Measurements from ENCODE around the gene C11orf65.

C11orf65 gene

GRCh38 chr11:108486828-108487227 is 19.5 kb upstream of the C11orf65 start:
- Histone ChIP-seq H3K36me3 (ENCODE audit: control insufficient read depth in 1 of 2, insufficient read depth in 2 of 2, low read depth in 1 of 2, low read length in 2 of 2) (peaks cover 26 to 67% of the 10 kb centered on the region in 2 experiments), H3K14ac (ENCODE audit: low read length in 2 of 2) (no peak overlapping the region), H2AFZ (ENCODE audit: low read depth, low read length) (no peak overlapping the region), H4K8ac (ENCODE audit: low read length) (no peak overlapping the region), H3K79me1 (replicated peaks; ENCODE audit: low read length, poor library complexity, severe bottlenecking) (peaks cover 12% of the 10 kb centered on the region), H3K27me3 (ENCODE audit: control insufficient read depth in 1 of 2, insufficient read depth in 1 of 2, low read length in 2 of 2) (no peaks in the 10 kb centered on the region), H2BK12ac (ENCODE audit: low read length in 2 of 2) (no peak overlapping the region), H3K4me3 (ENCODE audit: insufficient read depth in 1 of 2, low read depth in 1 of 2, low read length in 2 of 2) (no peak overlapping the region), H2BK120ac (ENCODE audit: low read depth, low read length) (no peak overlapping the region), H3K9me3 (ENCODE audit: control insufficient read depth, low read length) (no peaks in the 10 kb centered on the region), H3K18ac (ENCODE audit: low read depth in 1 of 2, low read length in 2 of 2) (no peak overlapping the region), H2BK15ac (ENCODE audit: low read depth, poor library complexity, severe bottlenecking) (no peak overlapping the region), H3K4me1 (ENCODE audit: control insufficient read depth, insufficient read depth, low read depth, low read length) (peaks cover 2% of the 10 kb centered on the region), H3K27ac (ENCODE audit: low read length, poor library complexity, severe bottlenecking) (no peak overlapping the region), H2AK5ac (ENCODE audit: low read length, severe bottlenecking) (no peak overlapping the region), H3K9ac (ENCODE audit: low read length) (no peak overlapping the region), H4K91ac (ENCODE audit: low read length) (no peak overlapping the region), H3K4me2 (ENCODE audit: low read length, poor library complexity, severe bottlenecking) (no peak overlapping the region), H3K4ac (ENCODE audit: low read depth in 1 of 2, low read length in 2 of 2) (no peak overlapping the region), H3K23ac (ENCODE audit: low read length in 2 of 2) (no peak overlapping the region), H2BK5ac (ENCODE audit: low read depth, low read length, poor library complexity, severe bottlenecking) (no peak overlapping the region)
- DNase-seq, result no peak
- WGBS, result 97% methylated on average over 3 of the region's 3 CpGs

GRCh38 chr11:108486331-108486730 is 19.0 kb upstream of the C11orf65 start:
- H3K27ac ChIP-seq (ENCODE audit: low read length, poor library complexity, severe bottlenecking), result no peak overlapping the region
- H3K23ac ChIP-seq (ENCODE audit: low read length in 2 of 2), result no peak overlapping the region
- 100% methylated on average over 2 of the region's 3 CpGs for WGBS
- H2AK5ac ChIP-seq (ENCODE audit: low read length, severe bottlenecking), result no peak overlapping the region
- no peak overlapping the region for H2AFZ ChIP-seq (ENCODE audit: low read depth, low read length)
- no peak overlapping the region for H3K9ac ChIP-seq (ENCODE audit: low read length)
- no peak overlapping the region for H2BK120ac ChIP-seq (ENCODE audit: low read depth, low read length)
- no peak overlapping the region for H3K14ac ChIP-seq (ENCODE audit: low read length in 2 of 2)
- no peak overlapping the region for H4K91ac ChIP-seq (ENCODE audit: low read length)
- peaks cover under 1% of the 10 kb centered on the region for H3K4me1 ChIP-seq (ENCODE audit: control insufficient read depth, insufficient read depth, low read depth, low read length)
- H3K4me2 ChIP-seq (ENCODE audit: low read length, poor library complexity, severe bottlenecking), result no peak overlapping the region
- no peak overlapping the region for H3K4ac ChIP-seq (ENCODE audit: low read depth in 1 of 2, low read length in 2 of 2)
- H3K4me3 ChIP-seq (ENCODE audit: insufficient read depth in 1 of 2, low read depth in 1 of 2, low read length in 2 of 2), result no peak overlapping the region
- H2BK5ac ChIP-seq (ENCODE audit: low read depth, low read length, poor library complexity, severe bottlenecking), result no peak overlapping the region
- H3K36me3 ChIP-seq (ENCODE audit: control insufficient read depth in 1 of 2, insufficient read depth in 2 of 2, low read depth in 1 of 2, low read length in 2 of 2), result peaks cover 26 to 72% of the 10 kb centered on the region in 2 experiments
- no peak for DNase-seq
- peaks cover 10% of the 10 kb centered on the region for H3K79me1 ChIP-seq (replicated peaks; ENCODE audit: low read length, poor library complexity, severe bottlenecking)
- H4K8ac ChIP-seq (ENCODE audit: low read length), result no peak overlapping the region
- no peaks in the 10 kb centered on the region for H3K27me3 ChIP-seq (ENCODE audit: control insufficient read depth in 1 of 2, insufficient read depth in 1 of 2, low read length in 2 of 2)
- no peak overlapping the region for H2BK12ac ChIP-seq (ENCODE audit: low read length in 2 of 2)
- H2BK15ac ChIP-seq (ENCODE audit: low read depth, poor library complexity, severe bottlenecking), result no peak overlapping the region
- H3K18ac ChIP-seq (ENCODE audit: low read depth in 1 of 2, low read length in 2 of 2), result no peak overlapping the region
- H3K9me3 ChIP-seq (ENCODE audit: control insufficient read depth, low read length), result no peaks in the 10 kb centered on the region

GRCh38 chr11:108483163-108483562 is 15.8 kb upstream of the C11orf65 start:
- Histone ChIP-seq H2BK12ac (ENCODE audit: low read length in 2 of 2) (no peak overlapping the region), H3K9ac (ENCODE audit: low read length) (no peak overlapping the region), H4K91ac (ENCODE audit: low read length) (no peak overlapping the region), H3K18ac (ENCODE audit: low read depth in 1 of 2, low read length in 2 of 2) (no peak overlapping the region), H2BK120ac (ENCODE audit: low read depth, low read length) (no peak overlapping the region), H3K4me2 (ENCODE audit: low read length, poor library complexity, severe bottlenecking) (no peak overlapping the region), H3K14ac (ENCODE audit: low read length in 2 of 2) (no peak overlapping the region), H3K4me3 (ENCODE audit: insufficient read depth in 1 of 2, low read depth in 1 of 2, low read length in 2 of 2) (no peak overlapping the region), H3K27ac (ENCODE audit: low read length, poor library complexity, severe bottlenecking) (no peak overlapping the region), H3K27me3 (ENCODE audit: control insufficient read depth in 1 of 2, insufficient read depth in 1 of 2, low read length in 2 of 2) (no peaks in the 10 kb centered on the region), H3K36me3 (ENCODE audit: control insufficient read depth in 1 of 2, insufficient read depth in 2 of 2, low read depth in 1 of 2, low read length in 2 of 2) (peaks cover 18 to 77% of the 10 kb centered on the region in 2 experiments), H4K8ac (ENCODE audit: low read length) (no peak overlapping the region), H3K79me1 (replicated peaks; ENCODE audit: low read length, poor library complexity, severe bottlenecking) (peaks cover 4% of the 10 kb centered on the region), H2AK5ac (ENCODE audit: low read length, severe bottlenecking) (no peak overlapping the region), H3K4ac (ENCODE audit: low read depth in 1 of 2, low read length in 2 of 2) (no peak overlapping the region), H3K23ac (ENCODE audit: low read length in 2 of 2) (no peak overlapping the region), H2BK15ac (ENCODE audit: low read depth, poor library complexity, severe bottlenecking) (no peak overlapping the region), H3K9me3 (ENCODE audit: control insufficient read depth, low read length) (no peaks in the 10 kb centered on the region), H2AFZ (ENCODE audit: low read depth, low read length) (no peak overlapping the region), H2BK5ac (ENCODE audit: low read depth, low read length, poor library complexity, severe bottlenecking) (no peak overlapping the region), H3K4me1 (ENCODE audit: control insufficient read depth, insufficient read depth, low read depth, low read length) (no peaks in the 10 kb centered on the region)
- DNase-seq, result no peak

- no peak overlapping the region for H2BK15ac ChIP-seq (ENCODE audit: low read depth, poor library complexity, severe bottlenecking)
- no peaks in the 10 kb centered on the region for H3K27me3 ChIP-seq (ENCODE audit: control insufficient read depth in 1 of 2, insufficient read depth in 1 of 2, low read length in 2 of 2)
- peak overlapping the region; percentile 19 for H3K4me2 ChIP-seq (ENCODE audit: low read length, poor library complexity, severe bottlenecking)
- no peak overlapping the region for H3K14ac ChIP-seq (ENCODE audit: low read length in 2 of 2)
- no peak overlapping the region for H3K27ac ChIP-seq (ENCODE audit: low read length, poor library complexity, severe bottlenecking)
- no peak overlapping the region for H4K8ac ChIP-seq (ENCODE audit: low read length)
- no peak overlapping the region for H3K18ac ChIP-seq (ENCODE audit: low read depth in 1 of 2, low read length in 2 of 2)
- H3K9ac ChIP-seq (ENCODE audit: low read length), result no peak overlapping the region
- no peaks in the 10 kb centered on the region for H3K9me3 ChIP-seq (ENCODE audit: control insufficient read depth, low read length)
- no peak overlapping the region for H2BK12ac ChIP-seq (ENCODE audit: low read length in 2 of 2)
- no peak overlapping the region for H4K91ac ChIP-seq (ENCODE audit: low read length)
- no peak overlapping the region for H2BK120ac ChIP-seq (ENCODE audit: low read depth, low read length)
- no peak overlapping the region for H2BK5ac ChIP-seq (ENCODE audit: low read depth, low read length, poor library complexity, severe bottlenecking)
- no peak overlapping the region for H3K4ac ChIP-seq (ENCODE audit: low read depth in 1 of 2, low read length in 2 of 2)
- WGBS, result 96% methylated on average over 11 of the region's 11 CpGs
- no peak overlapping the region for H2AFZ ChIP-seq (ENCODE audit: low read depth, low read length)
- H3K36me3 ChIP-seq (ENCODE audit: control insufficient read depth in 1 of 2, insufficient read depth in 2 of 2, low read depth in 1 of 2, low read length in 2 of 2), result peaks cover 16 to 61% of the 10 kb centered on the region in 2 experiments
- no peak overlapping the region for H3K23ac ChIP-seq (ENCODE audit: low read length in 2 of 2)
- no peak overlapping the region for H2AK5ac ChIP-seq (ENCODE audit: low read length, severe bottlenecking)
- H3K4me3 ChIP-seq (ENCODE audit: insufficient read depth in 1 of 2, low read depth in 1 of 2, low read length in 2 of 2), result no peak overlapping the region
- DNase-seq, result no peak
- H3K79me1 ChIP-seq (replicated peaks; ENCODE audit: low read length, poor library complexity, severe bottlenecking), result peaks cover 2% of the 10 kb centered on the region
- no peaks in the 10 kb centered on the region for H3K4me1 ChIP-seq (ENCODE audit: control insufficient read depth, insufficient read depth, low read depth, low read length)
Observed at GRCh38 chr11:108474664-108475463, 7.5 kb upstream of the C11orf65 start.

Data from mesenchymal stem cell (in vitro differentiated cells and primary cell).